ENCODE data around the gene KIRREL3. TPM values are rescaled to one million over a fixed set of nuclear protein-coding genes. Genes with fewer than 3 reads are reported as not detected.

KIRREL3 gene
- total RNA-seq, 1 donor from 2014 or later, result not detected

DNA sequence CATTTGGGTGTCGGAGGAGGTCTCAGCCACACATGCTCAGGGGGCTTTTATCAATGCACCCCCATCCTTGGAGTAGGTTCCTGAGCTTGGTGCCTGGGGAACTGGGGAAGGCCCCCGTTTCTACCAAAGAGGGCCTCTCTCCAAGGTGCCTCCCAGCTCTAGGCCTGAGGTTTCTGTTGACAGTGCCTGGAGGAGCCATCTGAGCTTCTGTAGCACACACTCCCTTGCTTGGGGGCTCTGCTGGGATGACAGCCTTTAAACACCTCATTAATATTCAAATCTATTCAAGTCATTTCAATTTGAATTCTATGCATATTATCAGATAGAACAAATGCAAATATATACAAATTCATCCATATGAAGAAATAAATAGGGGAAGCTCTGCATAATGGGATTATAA, 18.9 kb downstream of the KIRREL3 start:
- Histone ChIP-seq H3K27ac (no peak overlapping the region), H3K36me3 (no peaks in the 10 kb centered on the region), H3K9me3 (no peaks in the 10 kb centered on the region), H3K4me1 (no peaks in the 10 kb centered on the region), H3K4me3 (no peak overlapping the region), H3K27me3 (peaks cover 6% of the 10 kb centered on the region)
- TF ChIP-seq, protein P1, sequence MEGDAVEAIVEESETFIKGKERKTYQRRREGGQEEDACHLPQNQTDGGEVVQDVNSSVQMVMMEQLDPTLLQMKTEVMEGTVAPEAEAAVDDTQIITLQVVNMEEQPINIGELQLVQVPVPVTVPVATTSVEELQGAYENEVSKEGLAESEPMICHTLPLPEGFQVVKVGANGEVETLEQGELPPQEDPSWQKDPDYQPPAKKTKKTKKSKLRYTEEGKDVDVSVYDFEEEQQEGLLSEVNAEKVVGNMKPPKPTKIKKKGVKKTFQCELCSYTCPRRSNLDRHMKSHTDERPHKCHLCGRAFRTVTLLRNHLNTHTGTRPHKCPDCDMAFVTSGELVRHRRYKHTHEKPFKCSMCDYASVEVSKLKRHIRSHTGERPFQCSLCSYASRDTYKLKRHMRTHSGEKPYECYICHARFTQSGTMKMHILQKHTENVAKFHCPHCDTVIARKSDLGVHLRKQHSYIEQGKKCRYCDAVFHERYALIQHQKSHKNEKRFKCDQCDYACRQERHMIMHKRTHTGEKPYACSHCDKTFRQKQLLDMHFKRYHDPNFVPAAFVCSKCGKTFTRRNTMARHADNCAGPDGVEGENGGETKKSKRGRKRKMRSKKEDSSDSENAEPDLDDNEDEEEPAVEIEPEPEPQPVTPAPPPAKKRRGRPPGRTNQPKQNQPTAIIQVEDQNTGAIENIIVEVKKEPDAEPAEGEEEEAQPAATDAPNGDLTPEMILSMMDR (IDR thresholded peaks at IDR 0.05), result no peak
- no peak for ATAC-seq
- no peak for DNase-seq
- intact Hi-C loops (cut with DNase I), result no loop called here

DNA sequence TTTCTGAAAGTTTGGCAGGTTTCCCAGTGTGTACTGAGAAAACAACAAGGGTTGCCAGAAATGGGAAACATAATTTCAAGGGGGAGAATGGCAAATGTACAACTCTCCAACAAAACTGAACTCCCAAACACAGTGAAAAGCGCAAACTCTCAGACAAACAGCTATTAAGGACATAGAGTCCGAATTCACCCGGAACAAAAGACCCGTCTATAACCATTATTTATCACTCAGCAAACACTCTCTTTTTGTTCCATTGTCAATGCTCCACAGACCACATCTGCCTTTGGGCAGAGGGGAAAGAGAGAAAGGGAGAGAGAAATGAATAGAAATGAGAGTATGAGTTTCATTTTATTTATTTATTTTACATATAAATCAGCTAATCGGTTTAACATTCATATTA, 21.7 kb downstream of the KIRREL3 start:
- H3K36me3 ChIP-seq, result no peaks in the 10 kb centered on the region
- TF ChIP-seq, protein P1 (IDR thresholded peaks at IDR 0.05), result no peak
- intact Hi-C loops (cut with DNase I), result no loop called here
- H3K4me1 ChIP-seq, result no peaks in the 10 kb centered on the region
- no peaks in the 10 kb centered on the region for H3K9me3 ChIP-seq
- H3K27ac ChIP-seq, result no peak overlapping the region
- no peak for ATAC-seq
- DNase-seq, result no peak
- peaks cover 6% of the 10 kb centered on the region for H3K27me3 ChIP-seq
- H3K4me3 ChIP-seq, result no peak overlapping the region

DNA sequence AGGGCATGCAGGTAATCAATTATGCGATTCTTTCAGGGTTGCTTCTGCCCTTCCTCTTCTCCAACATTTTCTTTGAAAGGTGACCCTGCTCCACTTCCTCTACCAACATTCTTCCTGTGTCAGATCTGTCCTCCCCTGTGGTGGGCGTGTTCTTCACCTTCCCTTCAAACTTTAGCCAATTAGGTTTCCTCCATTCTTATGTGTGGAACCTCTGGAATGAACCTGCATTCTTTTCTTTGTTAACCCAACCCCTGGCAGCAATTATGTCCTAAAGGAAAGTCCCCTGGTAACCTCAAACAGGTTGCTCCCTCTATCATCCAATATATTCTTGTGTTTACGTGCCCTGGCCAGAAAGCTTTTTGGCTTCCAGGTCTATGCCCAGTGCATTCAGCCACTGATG, 22.4 kb downstream of the KIRREL3 start:
- no peak overlapping the region for H3K4me3 ChIP-seq
- H3K9me3 ChIP-seq, result no peaks in the 10 kb centered on the region
- no peak for ATAC-seq
- H3K27me3 ChIP-seq, result peaks cover 6% of the 10 kb centered on the region
- no peak overlapping the region for H3K27ac ChIP-seq
- H3K36me3 ChIP-seq, result no peaks in the 10 kb centered on the region
- intact Hi-C loops (cut with DNase I), result no loop called here
- no peaks in the 10 kb centered on the region for H3K4me1 ChIP-seq
- TF ChIP-seq, protein P1 (IDR thresholded peaks at IDR 0.05), result no peak
- DNase-seq, result no peak

DNA sequence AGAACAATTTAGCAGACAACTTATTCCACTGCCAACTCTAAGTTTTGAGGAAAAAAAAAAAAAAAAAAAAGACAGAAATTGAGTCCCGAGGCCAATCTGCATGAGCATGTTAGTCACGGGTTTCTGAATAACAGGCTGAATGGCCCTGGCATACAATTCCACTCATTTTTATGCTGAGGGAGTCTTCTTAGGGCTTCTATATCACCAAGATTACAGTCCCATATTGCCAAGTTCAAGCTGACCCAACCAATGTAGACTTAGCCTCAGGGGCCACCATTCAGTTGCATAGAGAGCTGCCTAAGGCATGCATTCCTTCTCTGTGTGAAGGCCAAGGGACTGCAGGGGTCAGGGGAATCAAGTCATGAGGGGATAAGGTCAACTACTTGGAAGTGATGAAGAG, 27.5 kb downstream of the KIRREL3 start:
- H3K36me3 ChIP-seq, result no peaks in the 10 kb centered on the region
- TF ChIP-seq, protein P1 (IDR thresholded peaks at IDR 0.05), result no peak
- H3K4me1 ChIP-seq, result no peaks in the 10 kb centered on the region
- no peak overlapping the region for H3K27ac ChIP-seq
- ATAC-seq, result no peak
- no peak overlapping the region for H3K4me3 ChIP-seq
- DNase-seq, result no peak
- intact Hi-C loops (cut with DNase I), result no loop called here
- no peaks in the 10 kb centered on the region for H3K9me3 ChIP-seq
- no peaks in the 10 kb centered on the region for H3K27me3 ChIP-seq

DNA sequence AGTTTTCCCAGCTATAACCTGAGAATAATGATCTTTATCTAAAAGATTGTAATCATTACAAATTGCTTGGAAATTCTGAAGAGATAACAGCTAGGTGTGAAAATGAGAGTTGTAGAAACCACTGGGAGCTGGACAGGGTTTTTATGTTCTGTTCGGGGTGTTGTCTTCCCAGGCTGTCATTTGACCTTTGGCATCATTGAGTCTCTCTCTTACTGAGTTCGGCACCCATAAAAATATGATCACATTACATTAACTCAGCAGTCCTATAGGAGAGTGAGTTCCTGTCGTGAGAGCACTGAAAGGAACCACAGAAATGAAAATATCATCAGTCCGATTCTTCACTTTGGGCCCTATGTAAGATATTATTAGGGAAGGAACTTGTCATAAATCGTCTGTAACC, 29.3 kb downstream of the KIRREL3 start:
- no peaks in the 10 kb centered on the region for H3K27me3 ChIP-seq
- ATAC-seq (no peak), DNase-seq (no peak)
- intact Hi-C loops (cut with DNase I), result no loop called here
- no peak overlapping the region for H3K4me3 ChIP-seq
- TF ChIP-seq, protein P1 (IDR thresholded peaks at IDR 0.05), result no peak
- no peaks in the 10 kb centered on the region for H3K36me3 ChIP-seq
- H3K9me3 ChIP-seq, result no peaks in the 10 kb centered on the region
- no peaks in the 10 kb centered on the region for H3K4me1 ChIP-seq
- H3K27ac ChIP-seq, result no peak overlapping the region

DNA sequence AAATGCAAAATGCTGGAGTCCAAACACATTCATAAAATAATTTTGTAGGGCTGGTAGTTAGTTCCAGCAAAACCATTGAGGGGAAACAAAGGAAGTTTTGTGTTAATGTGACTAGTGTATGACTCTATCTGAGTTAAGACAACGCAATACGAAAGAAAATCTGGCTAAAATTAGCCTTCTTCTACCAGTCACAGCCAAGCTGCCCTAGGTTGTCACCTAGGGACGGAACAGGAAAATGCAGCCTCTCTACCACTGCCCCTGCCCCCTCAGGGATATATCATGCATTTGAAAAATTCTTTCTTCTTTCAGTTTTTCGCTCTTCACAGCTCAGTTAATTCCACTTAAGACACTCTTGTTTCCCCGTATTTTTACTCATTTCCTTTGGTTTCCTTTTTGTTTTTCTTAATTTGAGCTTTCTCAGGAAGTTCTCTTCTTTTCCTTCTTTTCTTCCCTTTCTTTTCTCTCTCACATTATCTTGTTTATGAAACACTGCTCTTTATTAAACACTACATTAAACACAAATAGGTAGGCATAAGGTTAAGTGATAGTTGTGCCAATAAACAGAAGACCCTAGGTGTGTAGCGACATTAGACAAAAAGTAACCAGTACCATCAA, 30.6 kb downstream of the KIRREL3 start:
- intact Hi-C loops (cut with DNase I), result no loop called here
- no peaks in the 10 kb centered on the region for H3K4me1 ChIP-seq
- no peak overlapping the region for H3K27ac ChIP-seq
- no peak overlapping the region for H3K4me3 ChIP-seq
- no peaks in the 10 kb centered on the region for H3K9me3 ChIP-seq
- no peaks in the 10 kb centered on the region for H3K27me3 ChIP-seq
- TF ChIP-seq, protein P1 (IDR thresholded peaks at IDR 0.05), result peak; percentile 56
- H3K36me3 ChIP-seq, result no peaks in the 10 kb centered on the region
- no peak for DNase-seq
- peak; percentile 86 for ATAC-seq
